Nephron progenitor cell (in vitro differentiated cells): ENCODE results near the gene UGT1A1.

ENCODE experiments used
- DNase-seq: peaks from one replicate; pipeline ENCODE4 v3.0.0; 2021
- H3K27ac Mint-ChIP-seq: 2 replicates; pipeline ENCODE4 v1.8.0; 2021; ENCODE audit warnings: mild to moderate bottlenecking, moderate library complexity, mixed read lengths
- H3K27me3 Mint-ChIP-seq: 2 replicates; pipeline ENCODE4 v1.8.0; 2021; ENCODE audit warnings: mild to moderate bottlenecking, low read depth, mixed read lengths; ENCODE audit not compliant: poor library complexity
- H3K36me3 Mint-ChIP-seq: 2 replicates; pipeline ENCODE4 v1.8.0; 2021; ENCODE audit warnings: low read depth, mixed read lengths
- H3K4me1 Mint-ChIP-seq: 2 replicates; pipeline ENCODE4 v1.8.0; 2021; ENCODE audit warnings: mixed read lengths
- H3K4me3 Mint-ChIP-seq: 2 replicates; pipeline ENCODE4 v1.8.0; 2021; ENCODE audit warnings: mild to moderate bottlenecking, moderate library complexity, mixed read lengths
- H3K9me3 Mint-ChIP-seq: 2 replicates; pipeline ENCODE4 v1.8.0; 2021; ENCODE audit warnings: mild to moderate bottlenecking, moderate library complexity, mixed read lengths
- CTCF ChIP-seq: fragments of 200-600 bp; sonication (generic); IDR thresholded peaks from 2 replicates; pipeline ENCODE4 v1.5.0; 2021; ENCODE audit warnings: antibody characterized with exemption

Gene UGT1A1

GRCh38 chr2:233822101-233822771 is 62.2 kb downstream of the UGT1A1 start:
- no peak overlapping the region for H3K27ac Mint-ChIP-seq
- no peak for DNase-seq
- no peaks in the 10 kb centered on the region for H3K36me3 Mint-ChIP-seq
- H3K27me3 Mint-ChIP-seq, result peaks cover 15% of the 10 kb centered on the region
- H3K4me1 Mint-ChIP-seq, result peaks cover 8% of the 10 kb centered on the region
- TF ChIP-seq CTCF, result no peak
- H3K9me3 Mint-ChIP-seq, result peaks cover 12% of the 10 kb centered on the region
- H3K4me3 Mint-ChIP-seq, result no peak overlapping the region
